Measurements from ENCODE around the gene S100A10.

Gene S100A10

DNA sequence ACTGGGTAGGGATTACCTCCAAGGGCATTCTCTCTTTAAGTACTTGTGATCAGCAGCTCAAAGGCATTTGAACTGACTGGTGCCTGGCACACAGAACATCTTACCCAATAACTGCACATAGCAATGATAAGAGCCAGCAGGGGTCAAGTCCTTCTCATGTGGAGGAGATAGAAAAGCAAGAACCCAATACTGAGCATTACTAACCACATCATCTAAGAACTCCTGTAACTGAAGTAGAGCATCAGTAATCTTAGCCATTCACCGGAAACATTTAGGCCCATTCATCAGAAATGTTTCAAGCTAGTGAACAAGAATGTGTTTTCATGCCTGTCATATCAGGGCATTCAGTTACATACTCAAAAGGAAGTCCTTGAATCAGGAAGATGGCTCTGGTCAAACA is 50.8 kb downstream of the S100A10 start:
- no peak overlapping the region for H3K4me3 ChIP-seq (ENCODE audit: low read length)
- no peaks in the 10 kb centered on the region for H3K9me3 ChIP-seq (replicated peaks; ENCODE audit: insufficient read depth, low read length)
- H3K9ac ChIP-seq (ENCODE audit: low read length), result no peak overlapping the region
- 0 out of 2 replicates have a peak, but pooled peaks cover 9% of the 10 kb centered on the region for H3K4me1 ChIP-seq (ENCODE audit: low read length)
- no peaks in the 10 kb centered on the region for H3K79me2 ChIP-seq (ENCODE audit: low read length)
- H3K27ac ChIP-seq (ENCODE audit: low read length), result no peak overlapping the region
- DNase-seq, result no peak
- H3K27me3 ChIP-seq (replicated peaks; ENCODE audit: insufficient read depth, low read length), result no peaks in the 10 kb centered on the region
- TF ChIP-seq, protein P1, sequence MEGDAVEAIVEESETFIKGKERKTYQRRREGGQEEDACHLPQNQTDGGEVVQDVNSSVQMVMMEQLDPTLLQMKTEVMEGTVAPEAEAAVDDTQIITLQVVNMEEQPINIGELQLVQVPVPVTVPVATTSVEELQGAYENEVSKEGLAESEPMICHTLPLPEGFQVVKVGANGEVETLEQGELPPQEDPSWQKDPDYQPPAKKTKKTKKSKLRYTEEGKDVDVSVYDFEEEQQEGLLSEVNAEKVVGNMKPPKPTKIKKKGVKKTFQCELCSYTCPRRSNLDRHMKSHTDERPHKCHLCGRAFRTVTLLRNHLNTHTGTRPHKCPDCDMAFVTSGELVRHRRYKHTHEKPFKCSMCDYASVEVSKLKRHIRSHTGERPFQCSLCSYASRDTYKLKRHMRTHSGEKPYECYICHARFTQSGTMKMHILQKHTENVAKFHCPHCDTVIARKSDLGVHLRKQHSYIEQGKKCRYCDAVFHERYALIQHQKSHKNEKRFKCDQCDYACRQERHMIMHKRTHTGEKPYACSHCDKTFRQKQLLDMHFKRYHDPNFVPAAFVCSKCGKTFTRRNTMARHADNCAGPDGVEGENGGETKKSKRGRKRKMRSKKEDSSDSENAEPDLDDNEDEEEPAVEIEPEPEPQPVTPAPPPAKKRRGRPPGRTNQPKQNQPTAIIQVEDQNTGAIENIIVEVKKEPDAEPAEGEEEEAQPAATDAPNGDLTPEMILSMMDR (IDR thresholded peaks at IDR 0.05; ENCODE audit: low read length), result no peak
- TF ChIP-seq EZH2 (optimal IDR thresholded peaks at IDR 0.05; ENCODE audit: low read depth, low read length) (no peak), EZH2phosphoT487 (IDR thresholded peaks at IDR 0.05; ENCODE audit: low read length) (no peak)
- H3K4me2 ChIP-seq (ENCODE audit: low read depth, low read length), result no peak overlapping the region
- no peaks in the 10 kb centered on the region for H3K36me3 ChIP-seq (replicated peaks; ENCODE audit: insufficient read depth, low read length)
- H2AFZ ChIP-seq (ENCODE audit: low read length), result no peak overlapping the region
- no peaks in the 10 kb centered on the region for H4K20me1 ChIP-seq (ENCODE audit: insufficient read depth, low read length)
- no peaks in the 10 kb centered on the region for H3K9me2 ChIP-seq (replicated peaks; ENCODE audit: insufficient read depth, low read length)
- H3F3A ChIP-seq (ENCODE audit: insufficient read depth, low read length), result no peaks in the 10 kb centered on the region

DNA sequence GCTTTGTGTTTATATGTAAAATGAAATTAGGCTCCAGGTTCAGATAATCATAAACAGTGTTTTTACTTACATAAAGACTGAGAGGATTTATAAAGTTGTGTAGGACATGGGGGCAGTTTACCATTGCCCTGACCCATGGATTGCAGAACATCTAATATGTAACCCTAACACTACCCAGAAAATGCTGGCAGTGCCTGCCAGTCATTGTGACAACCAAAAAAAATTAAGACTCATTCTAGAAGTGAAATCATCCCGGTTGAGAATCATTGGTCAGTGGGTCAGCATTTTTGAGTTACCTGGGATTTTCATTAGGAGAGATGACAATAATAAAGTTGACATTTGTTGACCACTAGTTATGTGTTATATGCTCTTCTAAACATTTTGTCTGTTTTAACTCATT is 53.1 kb downstream of the S100A10 start:
- Histone ChIP-seq H3K4me1 (ENCODE audit: low read length) (no peaks in the 10 kb centered on the region), H3K27ac (ENCODE audit: low read length) (no peak overlapping the region)
- DNase-seq, result no peak

DNA sequence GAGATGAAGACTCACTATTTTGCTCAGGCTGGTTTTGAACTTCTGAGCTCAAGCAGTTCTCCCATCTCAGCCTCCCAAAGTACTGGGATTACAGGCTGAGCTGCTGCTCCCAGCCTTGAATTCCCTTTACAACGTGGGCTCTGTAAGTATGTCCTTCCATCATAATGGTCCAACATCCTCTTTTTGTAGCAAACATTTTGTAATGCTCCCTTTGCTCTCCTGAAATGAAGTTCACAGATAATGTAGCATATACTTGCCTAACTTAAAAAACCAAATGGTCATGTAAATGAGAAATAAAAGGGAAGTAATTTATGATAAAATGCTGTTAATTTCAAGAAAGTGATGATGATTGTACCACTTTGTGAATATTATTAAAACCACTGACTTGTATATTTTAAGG is 53.9 kb downstream of the S100A10 start:
- H3K4me2 ChIP-seq (ENCODE audit: low read depth, low read length), result no peak overlapping the region
- H3F3A ChIP-seq (ENCODE audit: insufficient read depth, low read length), result no peaks in the 10 kb centered on the region
- H3K9me2 ChIP-seq (replicated peaks; ENCODE audit: insufficient read depth, low read length), result no peaks in the 10 kb centered on the region
- H3K9ac ChIP-seq (ENCODE audit: low read length), result no peak overlapping the region
- no peaks in the 10 kb centered on the region for H4K20me1 ChIP-seq (ENCODE audit: insufficient read depth, low read length)
- H3K36me3 ChIP-seq (replicated peaks; ENCODE audit: insufficient read depth, low read length), result no peaks in the 10 kb centered on the region
- no peak overlapping the region for H3K4me3 ChIP-seq (ENCODE audit: low read length)
- H3K9me3 ChIP-seq (replicated peaks; ENCODE audit: insufficient read depth, low read length), result no peaks in the 10 kb centered on the region
- no peak overlapping the region for H2AFZ ChIP-seq (ENCODE audit: low read length)
- no peak for DNase-seq
- H3K79me2 ChIP-seq (ENCODE audit: low read length), result no peaks in the 10 kb centered on the region
- no peaks in the 10 kb centered on the region for H3K27me3 ChIP-seq (replicated peaks; ENCODE audit: insufficient read depth, low read length)
- H3K4me1 ChIP-seq (ENCODE audit: low read length), result no peaks in the 10 kb centered on the region
- no peak for TF ChIP-seq EZH2 (optimal IDR thresholded peaks at IDR 0.05; ENCODE audit: low read depth, low read length)
- no peak for TF ChIP-seq EZH2phosphoT487 (IDR thresholded peaks at IDR 0.05; ENCODE audit: low read length)
- TF ChIP-seq, protein P1 (IDR thresholded peaks at IDR 0.05; ENCODE audit: low read length), result no peak
- no peak overlapping the region for H3K27ac ChIP-seq (ENCODE audit: low read length)

More for the DNA sequence above, 53.1 kb downstream of the S100A10 start:
- TF ChIP-seq EZH2phosphoT487 (IDR thresholded peaks at IDR 0.05; ENCODE audit: low read length) (no peak), EZH2 (optimal IDR thresholded peaks at IDR 0.05; ENCODE audit: low read depth, low read length) (no peak)
- TF ChIP-seq, protein P1 (IDR thresholded peaks at IDR 0.05; ENCODE audit: low read length), result no peak
- H3K27me3 ChIP-seq (replicated peaks; ENCODE audit: insufficient read depth, low read length), result no peaks in the 10 kb centered on the region
- no peaks in the 10 kb centered on the region for H3K9me2 ChIP-seq (replicated peaks; ENCODE audit: insufficient read depth, low read length)
- H3K9ac ChIP-seq (ENCODE audit: low read length), result no peak overlapping the region
- H3K36me3 ChIP-seq (replicated peaks; ENCODE audit: insufficient read depth, low read length), result no peaks in the 10 kb centered on the region
- no peak overlapping the region for H3K4me2 ChIP-seq (ENCODE audit: low read depth, low read length)
- H3K79me2 ChIP-seq (ENCODE audit: low read length), result no peaks in the 10 kb centered on the region
- no peaks in the 10 kb centered on the region for H4K20me1 ChIP-seq (ENCODE audit: insufficient read depth, low read length)
- H3K4me3 ChIP-seq (ENCODE audit: low read length), result no peak overlapping the region
- H3F3A ChIP-seq (ENCODE audit: insufficient read depth, low read length), result no peaks in the 10 kb centered on the region
- no peaks in the 10 kb centered on the region for H3K9me3 ChIP-seq (replicated peaks; ENCODE audit: insufficient read depth, low read length)
- H2AFZ ChIP-seq (ENCODE audit: low read length), result no peak overlapping the region

Data from MM.1S (cell line).